Measurements from ENCODE around the gene TEX2.

TEX2 gene

GRCh38 chr17:64291268-64291851 lies 28.3 kb upstream of the TEX2 start:
- Histone ChIP-seq H3K4me1 (peaks cover 5% of the 10 kb centered on the region), H2AFZ (no peak overlapping the region), H3K79me2 (no peaks in the 10 kb centered on the region), H3K4me3 (ENCODE audit: low read depth, low read length) (no peak overlapping the region), H3K9ac (no peak overlapping the region), H3K9me3 (ENCODE audit: control insufficient read depth, low read length) (no peaks in the 10 kb centered on the region), H3K36me3 (ENCODE audit: control insufficient read depth, insufficient read depth, low read length) (no peaks in the 10 kb centered on the region), H3K27me3 (ENCODE audit: control insufficient read depth, insufficient read depth, low read length) (no peaks in the 10 kb centered on the region), H3K27ac (no peak overlapping the region), H3K4me2 (ENCODE audit: low read length) (no peak overlapping the region)
- TF ChIP-seq, protein P1, sequence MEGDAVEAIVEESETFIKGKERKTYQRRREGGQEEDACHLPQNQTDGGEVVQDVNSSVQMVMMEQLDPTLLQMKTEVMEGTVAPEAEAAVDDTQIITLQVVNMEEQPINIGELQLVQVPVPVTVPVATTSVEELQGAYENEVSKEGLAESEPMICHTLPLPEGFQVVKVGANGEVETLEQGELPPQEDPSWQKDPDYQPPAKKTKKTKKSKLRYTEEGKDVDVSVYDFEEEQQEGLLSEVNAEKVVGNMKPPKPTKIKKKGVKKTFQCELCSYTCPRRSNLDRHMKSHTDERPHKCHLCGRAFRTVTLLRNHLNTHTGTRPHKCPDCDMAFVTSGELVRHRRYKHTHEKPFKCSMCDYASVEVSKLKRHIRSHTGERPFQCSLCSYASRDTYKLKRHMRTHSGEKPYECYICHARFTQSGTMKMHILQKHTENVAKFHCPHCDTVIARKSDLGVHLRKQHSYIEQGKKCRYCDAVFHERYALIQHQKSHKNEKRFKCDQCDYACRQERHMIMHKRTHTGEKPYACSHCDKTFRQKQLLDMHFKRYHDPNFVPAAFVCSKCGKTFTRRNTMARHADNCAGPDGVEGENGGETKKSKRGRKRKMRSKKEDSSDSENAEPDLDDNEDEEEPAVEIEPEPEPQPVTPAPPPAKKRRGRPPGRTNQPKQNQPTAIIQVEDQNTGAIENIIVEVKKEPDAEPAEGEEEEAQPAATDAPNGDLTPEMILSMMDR (IDR thresholded peaks at IDR 0.05): peak; percentile 10

GRCh38 chr17:64289741-64290141 lies 26.7 kb upstream of the TEX2 start:
- Histone ChIP-seq H3K27me3 (ENCODE audit: control insufficient read depth, insufficient read depth, low read length) (no peaks in the 10 kb centered on the region), H3K79me2 (no peaks in the 10 kb centered on the region), H2AFZ (peak overlapping the region; percentile 25), H3K36me3 (ENCODE audit: control insufficient read depth, insufficient read depth, low read length) (no peaks in the 10 kb centered on the region), H3K27ac (no peak overlapping the region), H3K9ac (no peak overlapping the region), H3K4me1 (peaks cover 5% of the 10 kb centered on the region), H3K4me2 (ENCODE audit: low read length) (no peak overlapping the region), H3K9me3 (ENCODE audit: control insufficient read depth, low read length) (no peaks in the 10 kb centered on the region), H3K4me3 (ENCODE audit: low read depth, low read length) (no peak overlapping the region)
- TF ChIP-seq, protein P1 (IDR thresholded peaks at IDR 0.05): no peak

DNA sequence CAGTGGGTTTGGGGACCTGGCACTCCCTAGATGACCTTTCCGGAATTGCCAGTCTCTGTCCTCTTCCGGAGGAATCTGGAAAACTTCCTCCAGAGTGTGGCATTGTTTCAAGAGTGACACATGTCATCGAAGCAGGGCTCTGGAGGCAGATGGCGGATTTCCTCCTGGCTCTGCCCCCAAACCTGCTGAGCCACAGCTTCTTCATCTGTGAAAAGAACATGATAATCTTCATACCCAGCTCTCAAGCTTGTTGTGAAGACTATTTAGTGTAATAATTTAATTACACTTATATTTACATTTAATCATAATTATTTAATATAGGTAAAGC lies 19.7 kb upstream of the TEX2 start:
- Histone ChIP-seq H3K9ac (no peak overlapping the region), H2AFZ (no peak overlapping the region), H3K9me3 (ENCODE audit: control insufficient read depth, low read length) (no peaks in the 10 kb centered on the region), H3K27me3 (ENCODE audit: control insufficient read depth, insufficient read depth, low read length) (no peaks in the 10 kb centered on the region), H3K4me3 (ENCODE audit: low read depth, low read length) (no peak overlapping the region), H3K4me2 (ENCODE audit: low read length) (no peak overlapping the region), H3K36me3 (ENCODE audit: control insufficient read depth, insufficient read depth, low read length) (no peaks in the 10 kb centered on the region), H3K79me2 (no peaks in the 10 kb centered on the region), H3K4me1 (no peaks in the 10 kb centered on the region), H3K27ac (no peak overlapping the region)
- TF ChIP-seq, protein P1 (IDR thresholded peaks at IDR 0.05): no peak

DNA sequence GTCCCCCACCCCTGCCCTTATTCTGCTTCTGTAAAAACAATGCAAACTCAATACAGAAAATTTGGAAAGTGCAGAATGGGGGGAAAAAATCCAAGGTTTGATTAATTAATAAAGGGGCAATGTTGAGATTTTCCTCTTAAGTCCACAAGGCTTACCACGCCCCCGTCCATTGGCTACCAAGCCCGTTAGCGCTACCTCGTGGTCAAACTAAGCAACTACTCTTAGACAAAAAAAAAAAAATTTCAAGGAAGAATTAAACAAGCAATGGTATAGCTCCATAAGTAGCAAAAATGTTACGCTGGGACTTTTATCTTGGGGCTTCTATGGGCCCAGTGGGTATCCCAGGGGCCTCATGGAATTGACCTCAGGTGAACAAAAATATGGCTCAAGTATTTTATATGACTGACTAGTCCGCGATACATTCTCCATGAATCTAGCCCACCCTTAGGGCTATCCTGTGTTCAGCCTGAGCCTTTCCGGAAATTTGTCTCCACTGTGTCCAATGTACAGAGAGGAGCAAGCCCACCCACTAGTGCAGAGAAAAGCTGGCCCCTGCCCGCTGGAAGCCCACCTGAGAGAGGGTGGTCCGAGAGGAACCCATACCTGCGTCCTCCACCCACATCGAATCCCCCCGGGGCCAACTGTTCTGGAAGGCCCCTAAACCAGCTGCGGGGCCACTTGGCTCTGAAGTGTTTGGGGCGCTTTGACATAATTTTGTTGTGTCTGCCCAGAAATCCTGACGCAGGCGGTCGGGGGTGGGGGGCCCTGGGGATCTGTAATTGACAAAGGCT lies 19.1 kb upstream of the TEX2 start:
- Histone ChIP-seq H3K79me2 (no peaks in the 10 kb centered on the region), H3K27me3 (ENCODE audit: control insufficient read depth, insufficient read depth, low read length) (no peaks in the 10 kb centered on the region), H3K9ac (no peak overlapping the region), H3K27ac (no peak overlapping the region), H3K4me1 (no peaks in the 10 kb centered on the region), H2AFZ (no peak overlapping the region), H3K9me3 (ENCODE audit: control insufficient read depth, low read length) (no peaks in the 10 kb centered on the region), H3K36me3 (ENCODE audit: control insufficient read depth, insufficient read depth, low read length) (no peaks in the 10 kb centered on the region), H3K4me2 (ENCODE audit: low read length) (no peak overlapping the region), H3K4me3 (ENCODE audit: low read depth, low read length) (no peak overlapping the region)
- TF ChIP-seq, protein P1 (IDR thresholded peaks at IDR 0.05): peak; percentile 90

DNA sequence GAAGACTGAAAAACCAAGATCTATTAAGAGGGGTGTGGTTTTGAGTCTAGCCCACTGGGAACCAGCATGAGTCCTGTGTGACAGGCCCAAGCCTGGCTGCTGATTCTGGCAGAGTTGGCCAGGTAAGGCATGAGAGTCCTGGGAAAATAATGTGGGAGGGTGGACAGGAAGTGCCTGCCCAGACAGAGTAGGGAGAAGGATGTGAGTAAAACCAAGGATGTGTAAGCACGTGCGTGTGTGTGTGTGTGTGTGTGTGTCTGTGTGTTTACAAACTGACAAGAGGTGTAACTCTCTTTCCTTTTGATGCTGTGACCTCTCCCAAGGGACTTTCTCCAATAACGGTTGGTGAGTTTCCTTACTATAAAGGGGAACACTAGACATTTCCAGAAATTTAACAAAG lies 15.6 kb upstream of the TEX2 start:
- H3K27ac ChIP-seq: no peak overlapping the region
- peak overlapping the region; percentile 31 for H2AFZ ChIP-seq
- no peaks in the 10 kb centered on the region for H3K4me1 ChIP-seq
- no peaks in the 10 kb centered on the region for H3K27me3 ChIP-seq (ENCODE audit: control insufficient read depth, insufficient read depth, low read length)
- H3K9me3 ChIP-seq (ENCODE audit: control insufficient read depth, low read length): no peaks in the 10 kb centered on the region
- no peak overlapping the region for H3K4me2 ChIP-seq (ENCODE audit: low read length)
- H3K9ac ChIP-seq: no peak overlapping the region
- TF ChIP-seq, protein P1 (IDR thresholded peaks at IDR 0.05): no peak
- H3K4me3 ChIP-seq (ENCODE audit: low read depth, low read length): no peak overlapping the region
- H3K79me2 ChIP-seq: no peaks in the 10 kb centered on the region
- no peaks in the 10 kb centered on the region for H3K36me3 ChIP-seq (ENCODE audit: control insufficient read depth, insufficient read depth, low read length)
